LNCaP clone FGC (cell line): ENCODE data around the gene STARD7.
"Not testable (repeated sequence)": the region's sequence is repeated elsewhere in the genome, so short reads cannot be mapped to it uniquely, and the experiment has no call there.

Experiments
- DNase-seq: peaks from one replicate; pipeline ENCODE4 v3.0.0-alpha.2; 2011; ENCODE audit warnings: low read depth
- H3K4me3 ChIP-seq: 2 replicates; pipeline ENCODE4 v1.5.1; 2011; ENCODE audit warnings: mild to moderate bottlenecking, low read depth, low read length, control low read depth
- TF ChIP-seq, protein P1 (sequence below): IDR thresholded peaks from 2 replicates; pipeline ENCODE4 v1.5.1; 2012; ENCODE audit warnings: mild to moderate bottlenecking; ENCODE audit not compliant: control insufficient read depth, insufficient read depth; ENCODE audit errors: extremely low read depth

Gene STARD7, protein sequence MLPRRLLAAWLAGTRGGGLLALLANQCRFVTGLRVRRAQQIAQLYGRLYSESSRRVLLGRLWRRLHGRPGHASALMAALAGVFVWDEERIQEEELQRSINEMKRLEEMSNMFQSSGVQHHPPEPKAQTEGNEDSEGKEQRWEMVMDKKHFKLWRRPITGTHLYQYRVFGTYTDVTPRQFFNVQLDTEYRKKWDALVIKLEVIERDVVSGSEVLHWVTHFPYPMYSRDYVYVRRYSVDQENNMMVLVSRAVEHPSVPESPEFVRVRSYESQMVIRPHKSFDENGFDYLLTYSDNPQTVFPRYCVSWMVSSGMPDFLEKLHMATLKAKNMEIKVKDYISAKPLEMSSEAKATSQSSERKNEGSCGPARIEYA

DNA sequence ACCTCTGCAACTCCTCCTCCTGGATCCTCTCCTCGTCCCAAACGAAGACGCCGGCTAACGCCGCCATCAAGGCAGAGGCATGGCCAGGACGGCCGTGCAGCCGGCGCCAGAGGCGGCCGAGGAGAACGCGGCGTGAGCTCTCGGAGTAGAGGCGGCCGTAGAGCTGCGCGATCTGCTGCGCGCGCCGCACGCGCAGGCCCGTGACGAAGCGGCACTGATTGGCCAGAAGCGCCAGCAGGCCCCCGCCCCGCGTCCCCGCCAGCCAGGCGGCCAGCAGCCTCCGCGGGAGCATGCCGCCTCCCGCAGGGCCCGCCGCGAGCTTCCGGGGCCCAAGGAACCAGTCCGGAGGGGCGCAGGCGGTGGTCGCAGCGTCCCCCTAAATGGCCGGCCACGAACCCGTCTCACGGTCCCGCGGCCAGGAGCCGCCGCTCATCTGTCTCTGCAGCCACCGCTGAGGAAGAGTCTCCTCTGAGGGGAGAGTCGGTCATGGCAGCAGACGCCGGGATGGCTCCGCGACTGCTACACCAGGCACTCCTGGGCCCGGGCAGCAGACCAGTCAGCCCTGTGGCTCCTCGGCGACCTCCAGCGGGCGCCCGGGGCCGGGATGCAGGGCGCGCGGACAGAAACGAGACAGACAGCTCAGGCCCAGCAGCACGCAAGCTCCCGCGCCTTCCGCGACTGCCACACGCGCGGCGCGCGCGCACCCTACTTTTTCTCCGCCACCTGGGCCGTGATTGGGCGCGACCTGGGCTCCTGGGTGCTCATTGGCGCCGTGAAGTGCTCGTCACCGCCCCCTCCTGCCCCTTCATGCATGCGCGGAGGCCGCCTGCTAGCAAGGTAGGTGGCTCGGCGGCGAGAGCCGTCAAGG lies at the start of gene STARD7:
STARD7 (minus strand) TSS at position 685 of the 868 bp plus-strand sequence; CDS start at position 292, 393 bp downstream.
- peak within 1 kb of the TSS; percentile 92 for H3K4me3 ChIP-seq
- TF ChIP-seq, protein P1, sequence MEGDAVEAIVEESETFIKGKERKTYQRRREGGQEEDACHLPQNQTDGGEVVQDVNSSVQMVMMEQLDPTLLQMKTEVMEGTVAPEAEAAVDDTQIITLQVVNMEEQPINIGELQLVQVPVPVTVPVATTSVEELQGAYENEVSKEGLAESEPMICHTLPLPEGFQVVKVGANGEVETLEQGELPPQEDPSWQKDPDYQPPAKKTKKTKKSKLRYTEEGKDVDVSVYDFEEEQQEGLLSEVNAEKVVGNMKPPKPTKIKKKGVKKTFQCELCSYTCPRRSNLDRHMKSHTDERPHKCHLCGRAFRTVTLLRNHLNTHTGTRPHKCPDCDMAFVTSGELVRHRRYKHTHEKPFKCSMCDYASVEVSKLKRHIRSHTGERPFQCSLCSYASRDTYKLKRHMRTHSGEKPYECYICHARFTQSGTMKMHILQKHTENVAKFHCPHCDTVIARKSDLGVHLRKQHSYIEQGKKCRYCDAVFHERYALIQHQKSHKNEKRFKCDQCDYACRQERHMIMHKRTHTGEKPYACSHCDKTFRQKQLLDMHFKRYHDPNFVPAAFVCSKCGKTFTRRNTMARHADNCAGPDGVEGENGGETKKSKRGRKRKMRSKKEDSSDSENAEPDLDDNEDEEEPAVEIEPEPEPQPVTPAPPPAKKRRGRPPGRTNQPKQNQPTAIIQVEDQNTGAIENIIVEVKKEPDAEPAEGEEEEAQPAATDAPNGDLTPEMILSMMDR = peak; percentile 20; the same call in 1 of the 2 replicates
- peak; percentile 95 for DNase-seq

DNA sequence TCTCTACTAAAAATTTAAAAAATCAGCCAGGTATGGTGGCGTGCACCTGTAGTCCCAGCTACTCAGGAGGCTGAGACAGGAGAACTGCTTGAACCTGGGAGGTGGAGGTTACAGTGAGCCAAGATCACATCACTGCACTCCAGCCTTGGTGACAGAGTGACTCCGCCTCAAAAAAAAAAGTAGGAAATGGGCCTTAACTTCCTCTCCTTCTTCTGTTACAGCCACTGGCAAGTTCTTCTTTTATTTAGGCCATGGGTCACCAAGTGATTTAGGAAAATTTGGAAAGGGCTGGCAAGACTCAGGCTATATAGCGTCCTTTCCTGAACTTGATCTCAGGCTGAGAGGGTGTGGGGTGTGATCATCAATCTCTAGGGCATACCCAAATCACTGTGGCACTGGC lies 49.1 kb upstream of the STARD7 start:
- not testable (repeated sequence) for H3K4me3 ChIP-seq, DNase-seq

DNA sequence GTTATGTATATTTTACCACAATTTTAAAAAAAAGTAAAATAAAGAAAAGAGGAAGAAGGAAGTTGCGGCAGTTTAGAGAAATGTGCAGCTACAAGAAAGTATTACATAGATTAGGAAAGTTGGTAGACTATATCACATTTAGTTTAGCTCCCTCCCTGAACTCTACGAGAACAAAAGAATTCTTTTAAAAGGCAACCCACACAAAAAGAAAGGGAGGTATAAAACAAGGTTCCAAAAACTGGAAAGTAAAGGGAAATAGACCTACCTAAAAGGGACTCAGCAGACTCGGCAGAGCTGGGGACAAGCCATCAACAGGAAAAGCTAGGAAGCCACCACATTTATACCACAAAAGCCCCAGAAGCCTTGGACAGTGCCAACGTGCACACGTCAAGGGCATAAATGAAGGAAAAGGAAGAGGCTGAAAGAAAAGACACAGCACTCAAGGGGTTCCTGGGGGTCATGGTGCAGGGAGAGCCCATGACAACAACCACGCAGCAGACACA lies 48.0 kb upstream of the STARD7 start:
- TF ChIP-seq, protein P1 = no peak
- no peak overlapping the region for H3K4me3 ChIP-seq
- DNase-seq = no peak

DNA sequence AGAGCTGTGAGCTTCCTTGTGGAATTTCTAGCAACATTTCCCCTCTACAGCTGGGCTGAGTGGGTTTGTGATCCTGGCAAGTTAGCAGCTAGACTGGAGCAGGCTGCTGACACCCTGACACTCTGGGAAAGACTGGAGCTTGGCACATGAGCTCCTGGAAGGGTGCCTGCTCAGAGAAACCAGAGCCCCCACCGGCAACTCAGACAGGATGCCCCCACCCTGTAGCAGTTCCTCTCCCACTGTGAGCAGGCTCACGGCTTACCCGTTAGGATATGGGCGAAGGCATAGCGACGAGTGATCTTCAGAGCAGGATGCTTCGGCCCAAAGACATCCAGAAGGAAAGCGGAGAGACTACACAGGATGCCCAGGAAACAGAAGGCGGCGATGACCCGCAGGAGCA lies 45.9 kb upstream of the STARD7 start:
- H3K4me3 ChIP-seq = no peak overlapping the region

DNA sequence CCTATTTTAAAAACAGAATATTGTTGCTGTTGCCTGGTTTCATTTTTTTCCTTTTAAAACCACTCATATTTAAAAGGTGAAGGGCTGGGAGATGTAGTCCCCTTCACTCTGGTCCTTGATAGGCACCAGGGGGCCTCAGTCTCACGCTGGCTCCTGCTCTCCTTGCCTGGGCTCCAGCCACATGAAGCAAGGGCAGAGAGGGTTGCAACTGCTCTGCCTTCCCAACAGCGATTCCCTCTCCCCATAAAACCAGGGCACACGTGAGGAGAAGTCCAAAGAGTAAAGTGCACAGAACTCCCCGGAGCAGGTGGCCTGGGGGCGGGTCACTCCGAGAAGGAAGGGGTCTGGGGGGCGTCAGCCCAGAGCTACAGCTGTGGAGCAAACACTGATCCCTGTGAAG lies 44.4 kb upstream of the STARD7 start:
- no peak for DNase-seq
- TF ChIP-seq, protein P1 = no peak
- H3K4me3 ChIP-seq = no peak overlapping the region

More for the DNA sequence above, 45.9 kb upstream of the STARD7 start:
- TF ChIP-seq, protein P1 = no peak
- DNase-seq = no peak

DNA sequence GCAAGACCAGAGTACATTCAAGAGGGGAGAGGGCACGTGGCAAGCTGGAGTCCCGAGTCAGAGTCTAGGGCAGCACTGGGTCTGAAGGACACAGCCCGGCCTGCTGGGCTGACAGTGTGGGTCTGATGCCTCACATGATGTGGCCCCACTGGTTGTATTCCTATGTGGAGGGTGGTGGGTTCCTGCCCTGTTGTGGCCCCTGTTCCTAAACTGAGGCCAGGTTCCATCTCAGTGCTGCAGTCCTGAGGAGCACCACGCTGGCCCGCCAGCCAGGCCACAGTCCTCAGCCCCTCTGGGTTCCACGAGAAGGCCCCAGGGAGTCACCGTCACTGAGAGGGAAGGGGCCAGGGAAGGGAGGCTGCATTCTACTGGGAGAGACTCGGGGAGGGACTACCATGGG lies 43.9 kb upstream of the STARD7 start:
- TF ChIP-seq, protein P1 = no peak
- H3K4me3 ChIP-seq = no peak overlapping the region
- no peak for DNase-seq

DNA sequence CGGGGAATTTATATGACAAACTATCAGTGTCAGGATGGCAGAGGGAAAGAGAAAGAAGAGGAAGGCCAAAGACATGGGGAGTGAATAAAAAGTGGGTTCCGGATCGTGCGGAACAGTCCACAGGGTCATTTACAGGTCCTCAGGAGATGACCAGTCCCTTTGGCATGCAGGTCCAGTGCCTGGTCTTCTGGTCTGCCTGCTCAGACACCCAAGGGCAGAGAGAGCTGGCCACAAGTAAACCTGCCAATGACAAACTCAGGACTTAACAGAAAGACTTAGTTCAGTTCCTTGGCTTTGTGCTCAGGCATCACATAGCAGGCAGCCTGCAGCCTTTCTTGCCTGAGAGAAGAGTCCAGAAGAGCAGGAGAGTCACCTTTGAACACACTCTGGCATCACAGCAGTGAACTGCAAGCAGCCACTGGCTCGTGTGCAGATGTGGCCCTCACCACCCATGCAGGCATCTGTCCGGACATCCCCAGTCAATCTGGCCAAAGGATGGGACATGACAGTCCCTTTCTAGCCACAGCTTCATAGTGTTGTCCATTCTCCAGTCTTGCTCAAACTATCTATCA lies 43.2 kb upstream of the STARD7 start:
- TF ChIP-seq, protein P1 = no peak
- DNase-seq = peak; percentile 76
- no peak overlapping the region for H3K4me3 ChIP-seq
